Measurements from ENCODE around the gene RNGTT.

The RNGTT gene

DNA sequence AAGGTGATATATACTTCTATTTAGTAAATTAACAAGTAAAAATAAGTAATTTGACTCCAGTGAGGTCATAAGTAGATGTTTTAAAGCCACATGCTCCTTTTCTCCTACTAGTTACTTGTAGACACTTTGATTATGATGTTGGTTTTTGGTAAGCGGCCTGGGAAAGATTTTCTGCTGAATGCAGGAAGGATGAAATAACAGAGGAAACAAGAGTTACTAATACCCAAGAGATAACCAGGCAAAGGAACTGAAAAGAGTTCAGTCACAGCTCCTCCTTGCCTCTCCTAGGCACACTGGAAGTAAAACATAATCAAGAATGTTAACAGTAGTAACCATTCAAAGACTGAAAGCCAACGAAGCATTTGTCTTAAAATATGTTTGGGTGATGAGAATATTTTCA is 203.3 kb downstream of the RNGTT start:
- TF ChIP-seq REST (IDR thresholded peaks at IDR 0.05; ENCODE audit: insufficient read depth in 1 of 2, low read depth in 2 of 2, low read length in 2 of 2): no peak
- no peak for TF ChIP-seq FOXP2 (optimal IDR thresholded peaks at IDR 0.05; ENCODE audit: borderline replicate concordance, extremely low read depth, extremely low read length, insufficient read depth)
- no peak for TF ChIP-seq POLR2AphosphoS5 (IDR thresholded peaks at IDR 0.05; ENCODE audit: low read depth, low read length)
- no peak for TF ChIP-seq TAF1 (IDR thresholded peaks at IDR 0.05; ENCODE audit: borderline replicate concordance, insufficient read depth, low read length)
- no peak for TF ChIP-seq SIN3A (IDR thresholded peaks at IDR 0.05; ENCODE audit: borderline replicate concordance, insufficient read depth, low read length)

- no peak for TF ChIP-seq SIN3A (IDR thresholded peaks at IDR 0.05; ENCODE audit: borderline replicate concordance, insufficient read depth, low read length)
- TF ChIP-seq TAF1 (IDR thresholded peaks at IDR 0.05; ENCODE audit: borderline replicate concordance, insufficient read depth, low read length): no peak
- no peak for TF ChIP-seq REST (IDR thresholded peaks at IDR 0.05; ENCODE audit: insufficient read depth in 1 of 2, low read depth in 2 of 2, low read length in 2 of 2)
- no peak for TF ChIP-seq FOXP2 (optimal IDR thresholded peaks at IDR 0.05; ENCODE audit: borderline replicate concordance, extremely low read depth, extremely low read length, insufficient read depth)
- TF ChIP-seq POLR2AphosphoS5 (IDR thresholded peaks at IDR 0.05; ENCODE audit: low read depth, low read length): no peak
Measured at GRCh38 chr6:88750936-88751335, 212.5 kb downstream of the RNGTT start.

GRCh38 chr6:88749849-88750248 is 213.6 kb downstream of the RNGTT start:
- TF ChIP-seq TAF1 (IDR thresholded peaks at IDR 0.05; ENCODE audit: borderline replicate concordance, insufficient read depth, low read length): no peak
- no peak for TF ChIP-seq POLR2AphosphoS5 (IDR thresholded peaks at IDR 0.05; ENCODE audit: low read depth, low read length)
- TF ChIP-seq FOXP2 (optimal IDR thresholded peaks at IDR 0.05; ENCODE audit: borderline replicate concordance, extremely low read depth, extremely low read length, insufficient read depth): no peak
- TF ChIP-seq REST (IDR thresholded peaks at IDR 0.05; ENCODE audit: insufficient read depth in 1 of 2, low read depth in 2 of 2, low read length in 2 of 2): no peak

- TF ChIP-seq SIN3A (IDR thresholded peaks at IDR 0.05; ENCODE audit: borderline replicate concordance, insufficient read depth, low read length): no peak
- TF ChIP-seq TAF1 (IDR thresholded peaks at IDR 0.05; ENCODE audit: borderline replicate concordance, insufficient read depth, low read length): no peak
- no peak for TF ChIP-seq FOXP2 (optimal IDR thresholded peaks at IDR 0.05; ENCODE audit: borderline replicate concordance, extremely low read depth, extremely low read length, insufficient read depth)
- TF ChIP-seq REST (IDR thresholded peaks at IDR 0.05; ENCODE audit: insufficient read depth in 1 of 2, low read depth in 2 of 2, low read length in 2 of 2): no peak
- no peak for TF ChIP-seq POLR2AphosphoS5 (IDR thresholded peaks at IDR 0.05; ENCODE audit: low read depth, low read length)
Measured at GRCh38 chr6:88748141-88748540, 215.3 kb downstream of the RNGTT start.

DNA sequence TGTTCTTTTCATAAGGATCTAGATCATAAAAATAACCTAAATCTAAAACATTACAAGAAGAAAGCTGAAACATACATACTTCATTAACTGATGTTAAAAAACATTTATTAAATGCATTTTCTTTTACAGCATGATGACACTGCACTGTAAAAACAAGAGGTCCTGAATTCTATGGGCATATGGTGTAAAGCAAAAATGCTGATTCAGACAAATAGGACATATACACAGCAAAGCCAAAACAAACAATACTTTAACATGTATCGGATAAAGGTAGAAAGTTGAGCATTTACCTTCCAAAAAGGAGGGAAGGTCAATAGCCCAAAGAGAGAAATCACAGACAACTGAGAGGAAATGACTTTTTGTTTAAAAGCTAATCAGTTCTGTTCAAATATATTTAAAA is 221.5 kb downstream of the RNGTT start:
- TF ChIP-seq TAF1 (IDR thresholded peaks at IDR 0.05; ENCODE audit: borderline replicate concordance, insufficient read depth, low read length) (no peak), POLR2AphosphoS5 (IDR thresholded peaks at IDR 0.05; ENCODE audit: low read depth, low read length) (no peak), SIN3A (IDR thresholded peaks at IDR 0.05; ENCODE audit: borderline replicate concordance, insufficient read depth, low read length) (no peak)
